DND-41 (cell line): ENCODE measurements around the gene MYO18B.
A peak's percentile ranks its signal among the peaks of the same experiment; 100 is the strongest.

Experiments used
- ATAC-seq: fragments of 200-7000 bp; cut with Tn5 transposase; 3 replicates; pipeline ENCODE4 v1.9.1; 2021; ENCODE audit warnings: low read depth; ENCODE audit not compliant: insufficient read depth
- DNase-seq: peaks from one replicate; pipeline ENCODE4 v3.0.0-alpha.2; 2020
- H2AFZ ChIP-seq: 2 replicates; pipeline ENCODE4 v1.6.0; 2012; ENCODE audit warnings: low read depth, low read length
- H3K27ac ChIP-seq: 2 replicates; pipeline ENCODE4 v1.5.1; 2012; ENCODE audit warnings: low read length, inconsistent platforms
- H3K27me3 ChIP-seq: fragments of 200-600 bp; sonication (generic); 2 replicates; pipeline ENCODE4 v1.6.0; 2012; ENCODE audit warnings: low read length, mild to moderate bottlenecking, inconsistent platforms; ENCODE audit not compliant: insufficient read depth, poor library complexity
- H3K36me3 ChIP-seq: 2 replicates; pipeline ENCODE4 v1.5.1; 2012; ENCODE audit warnings: low read length, inconsistent platforms; ENCODE audit not compliant: insufficient read depth
- H3K4me1 ChIP-seq: 2 replicates; pipeline ENCODE4 v1.5.1; 2012; ENCODE audit warnings: mild to moderate bottlenecking, low read length; ENCODE audit not compliant: insufficient read depth
- H3K4me2 ChIP-seq: 2 replicates; pipeline ENCODE4 v1.6.0; 2012; ENCODE audit warnings: mild to moderate bottlenecking, moderate library complexity, low read length, inconsistent platforms; ENCODE audit not compliant: insufficient read depth
- H3K4me3 ChIP-seq, 2 experiments: fragments of 200-600 bp in 1 of 2; shearing (Covaris generic) in 1 of 2; 2 replicates each; pipeline ENCODE4 v1.5.1; 2012 to 2016; ENCODE audit warnings: inconsistent platforms in 2 of 2, low read length in 2 of 2, mild to moderate bottlenecking in 2 of 2, low read depth in 1 of 2, moderate library complexity in 1 of 2
- H3K79me2 ChIP-seq: 2 replicates; pipeline ENCODE4 v1.6.0; 2012; ENCODE audit warnings: low read length, inconsistent platforms; ENCODE audit not compliant: insufficient read depth
- H3K9ac ChIP-seq: 2 replicates; pipeline ENCODE4 v1.6.0; 2012; ENCODE audit warnings: low read depth, mild to moderate bottlenecking, inconsistent platforms, low read length, moderate library complexity
- H3K9me3 ChIP-seq: 2 replicates; pipeline ENCODE4 v1.5.1; 2012; ENCODE audit warnings: low read length, moderate library complexity, mild to moderate bottlenecking, inconsistent platforms; ENCODE audit not compliant: insufficient read depth, severe bottlenecking
- H4K20me1 ChIP-seq: 2 replicates; pipeline ENCODE4 v1.6.0; 2012; ENCODE audit warnings: low read length; ENCODE audit not compliant: insufficient read depth
- EZH2 ChIP-seq: IDR thresholded peaks from 3 replicates; pipeline ENCODE4 v1.6.1; 2012; ENCODE audit warnings: borderline replicate concordance, low read depth, mild to moderate bottlenecking, moderate library complexity, low read length, inconsistent platforms; ENCODE audit not compliant: severe bottlenecking
- TF ChIP-seq, protein P1 (sequence below): IDR thresholded peaks from 2 replicates; pipeline ENCODE4 v1.5.1; 2012; ENCODE audit warnings: borderline replicate concordance, low read length, moderate library complexity, mild to moderate bottlenecking; ENCODE audit not compliant: poor library complexity, severe bottlenecking; ENCODE audit errors: extremely low read depth

Gene MYO18B

DNA sequence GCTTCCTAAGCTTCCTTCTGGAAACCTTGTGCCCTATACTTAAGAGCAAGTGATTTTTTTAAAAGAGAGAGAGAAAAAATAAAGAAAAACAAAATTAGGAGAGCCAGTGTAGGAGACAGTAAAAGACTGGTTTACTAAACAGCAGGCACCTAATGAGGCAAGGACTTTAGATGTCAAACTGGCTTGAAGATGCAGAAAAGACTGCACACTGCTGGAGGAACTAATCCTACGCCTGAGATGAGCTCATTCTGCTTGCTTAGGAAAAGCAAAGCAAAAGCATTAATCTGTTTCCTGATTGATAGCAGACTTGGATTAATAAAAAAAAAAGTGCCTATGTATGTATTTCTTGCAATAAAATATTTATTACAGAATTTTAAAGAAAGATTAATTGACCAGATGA lies 313.7 kb downstream of the MYO18B start:
- ATAC-seq (no peak), DNase-seq (no peak)
- Histone ChIP-seq H3K27me3 (peaks cover 17% of the 10 kb centered on the region), H2AFZ (no peak overlapping the region), H3K79me2 (no peaks in the 10 kb centered on the region), H3K9ac (no peak overlapping the region), H3K27ac (no peak overlapping the region), H3K36me3 (no peaks in the 10 kb centered on the region), H3K9me3 (no peaks in the 10 kb centered on the region), H3K4me3 (no peak overlapping the region), H4K20me1 (no peaks in the 10 kb centered on the region), H3K4me2 (no peak overlapping the region), H3K4me1 (no peaks in the 10 kb centered on the region)
- TF ChIP-seq EZH2, result no peak
- TF ChIP-seq, protein P1, sequence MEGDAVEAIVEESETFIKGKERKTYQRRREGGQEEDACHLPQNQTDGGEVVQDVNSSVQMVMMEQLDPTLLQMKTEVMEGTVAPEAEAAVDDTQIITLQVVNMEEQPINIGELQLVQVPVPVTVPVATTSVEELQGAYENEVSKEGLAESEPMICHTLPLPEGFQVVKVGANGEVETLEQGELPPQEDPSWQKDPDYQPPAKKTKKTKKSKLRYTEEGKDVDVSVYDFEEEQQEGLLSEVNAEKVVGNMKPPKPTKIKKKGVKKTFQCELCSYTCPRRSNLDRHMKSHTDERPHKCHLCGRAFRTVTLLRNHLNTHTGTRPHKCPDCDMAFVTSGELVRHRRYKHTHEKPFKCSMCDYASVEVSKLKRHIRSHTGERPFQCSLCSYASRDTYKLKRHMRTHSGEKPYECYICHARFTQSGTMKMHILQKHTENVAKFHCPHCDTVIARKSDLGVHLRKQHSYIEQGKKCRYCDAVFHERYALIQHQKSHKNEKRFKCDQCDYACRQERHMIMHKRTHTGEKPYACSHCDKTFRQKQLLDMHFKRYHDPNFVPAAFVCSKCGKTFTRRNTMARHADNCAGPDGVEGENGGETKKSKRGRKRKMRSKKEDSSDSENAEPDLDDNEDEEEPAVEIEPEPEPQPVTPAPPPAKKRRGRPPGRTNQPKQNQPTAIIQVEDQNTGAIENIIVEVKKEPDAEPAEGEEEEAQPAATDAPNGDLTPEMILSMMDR, result no peak

DNA sequence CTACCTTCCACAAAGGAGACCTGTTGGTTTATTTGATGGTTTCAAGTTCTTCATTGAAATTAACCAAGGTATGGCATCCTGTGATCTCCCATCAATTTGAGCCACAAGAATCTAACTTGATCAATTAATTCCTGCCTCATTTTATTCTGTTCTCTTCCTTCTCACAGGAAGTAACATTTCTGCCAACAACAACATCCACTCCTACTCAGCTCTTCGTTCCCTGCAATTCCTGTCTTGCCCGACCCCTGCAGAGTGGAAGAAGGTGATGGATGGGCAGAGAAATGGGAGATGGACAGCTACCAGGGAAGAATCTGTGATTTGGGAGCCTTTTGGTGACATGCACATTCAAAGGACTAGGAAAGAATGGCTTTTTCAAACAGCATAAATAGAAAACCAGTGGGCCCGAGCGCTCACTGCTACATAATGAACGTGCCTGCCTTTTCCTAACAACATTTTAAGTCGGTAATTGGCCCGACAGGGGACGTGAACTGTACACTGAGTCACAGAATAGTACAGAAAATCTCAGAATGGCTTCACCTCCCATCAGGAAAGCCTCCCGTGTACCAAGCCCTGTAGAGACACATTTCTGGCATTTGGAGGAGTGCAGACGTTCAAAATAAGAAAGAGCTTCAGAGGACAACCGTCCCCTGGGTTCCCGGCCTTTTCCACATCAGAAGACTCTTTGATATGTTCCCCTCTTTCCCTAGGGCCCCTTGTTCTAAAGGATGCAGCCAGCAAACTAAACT lies 314.6 kb downstream of the MYO18B start:
- no peak overlapping the region for H2AFZ ChIP-seq
- H3K27me3 ChIP-seq, result peaks cover 22% of the 10 kb centered on the region
- no peak overlapping the region for H3K4me2 ChIP-seq
- ATAC-seq, result no peak
- H3K27ac ChIP-seq, result no peak overlapping the region
- no peak overlapping the region for H3K9ac ChIP-seq
- no peaks in the 10 kb centered on the region for H3K36me3 ChIP-seq
- no peaks in the 10 kb centered on the region for H3K79me2 ChIP-seq
- TF ChIP-seq EZH2, result peak; percentile 19
- TF ChIP-seq, protein P1, result no peak
- DNase-seq, result no peak
- H3K9me3 ChIP-seq, result no peaks in the 10 kb centered on the region
- no peaks in the 10 kb centered on the region for H3K4me1 ChIP-seq
- no peaks in the 10 kb centered on the region for H4K20me1 ChIP-seq
- H3K4me3 ChIP-seq, result no peak overlapping the region

DNA sequence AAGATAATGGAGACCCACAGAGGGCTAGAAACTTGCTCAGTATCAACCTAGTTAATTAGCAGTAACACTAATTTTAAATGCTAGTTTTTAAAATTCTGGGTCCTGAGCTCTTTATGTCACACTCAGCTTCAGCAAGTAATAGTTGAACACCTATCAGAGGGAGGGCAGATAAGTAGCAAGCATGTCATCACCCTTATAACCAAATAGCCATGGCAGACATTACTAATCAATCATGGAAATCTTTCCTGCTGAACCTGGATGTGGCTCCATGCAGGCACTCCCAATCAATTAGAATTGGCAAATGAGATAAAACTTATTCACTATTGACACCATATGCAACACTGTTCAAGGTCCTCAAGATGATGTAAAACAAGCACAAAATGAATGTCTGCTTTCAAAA lies 315.7 kb downstream of the MYO18B start:
- no peaks in the 10 kb centered on the region for H3K4me1 ChIP-seq

More for the DNA sequence above, 315.7 kb downstream of the MYO18B start:
- Histone ChIP-seq H3K4me3 (no peak overlapping the region), H3K79me2 (no peaks in the 10 kb centered on the region), H3K27ac (no peak overlapping the region), H3K27me3 (peaks cover 24% of the 10 kb centered on the region), H3K36me3 (no peaks in the 10 kb centered on the region), H2AFZ (no peak overlapping the region), H3K9me3 (no peaks in the 10 kb centered on the region), H3K9ac (no peak overlapping the region), H4K20me1 (no peaks in the 10 kb centered on the region), H3K4me2 (no peak overlapping the region)
- TF ChIP-seq EZH2, result no peak
- TF ChIP-seq, protein P1, result no peak
- no peak for DNase-seq
- no peak for ATAC-seq
